ENCODE data around the gene TSPAN11. TPM values are rescaled to one million over a fixed set of nuclear protein-coding genes. Genes with fewer than 3 reads are reported as not detected.

TSPAN11 gene
- polyA plus RNA-seq, 2 of the 4 experiments (the other 2 are of a cell fraction), result 0.01 to 0.06 TPM

DNA sequence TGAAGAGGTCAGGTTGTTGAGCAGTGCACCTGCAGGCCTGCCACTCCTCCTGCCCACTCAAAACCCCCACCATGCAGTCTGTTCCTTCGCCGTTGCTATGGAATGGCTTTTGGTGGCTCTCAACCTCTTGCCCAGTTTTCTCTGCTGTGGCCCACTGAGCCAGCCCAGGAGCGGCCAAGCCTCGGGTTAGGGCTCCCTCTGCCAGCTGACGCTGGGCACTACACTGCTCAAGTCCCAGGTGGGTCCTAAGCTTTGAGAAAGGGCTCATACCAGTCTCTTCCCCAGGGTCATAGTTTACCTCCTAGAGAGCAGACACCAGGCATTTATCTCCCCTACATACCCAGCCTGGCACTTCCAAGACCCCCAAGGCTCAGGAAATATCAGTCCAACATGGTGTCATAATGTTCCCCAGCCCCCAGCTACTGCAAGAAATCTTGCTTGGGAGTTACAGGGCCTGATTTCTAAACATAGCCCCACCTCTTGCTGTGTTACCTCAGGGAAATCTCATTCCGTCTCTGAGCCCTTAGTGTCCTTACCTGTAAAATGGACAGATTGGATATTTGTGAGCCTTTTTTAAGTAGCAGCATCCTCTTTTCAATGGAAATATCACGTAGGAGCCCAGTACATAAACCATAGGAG, 59.4 kb downstream of the TSPAN11 start:
- TF ChIP-seq, protein P1, sequence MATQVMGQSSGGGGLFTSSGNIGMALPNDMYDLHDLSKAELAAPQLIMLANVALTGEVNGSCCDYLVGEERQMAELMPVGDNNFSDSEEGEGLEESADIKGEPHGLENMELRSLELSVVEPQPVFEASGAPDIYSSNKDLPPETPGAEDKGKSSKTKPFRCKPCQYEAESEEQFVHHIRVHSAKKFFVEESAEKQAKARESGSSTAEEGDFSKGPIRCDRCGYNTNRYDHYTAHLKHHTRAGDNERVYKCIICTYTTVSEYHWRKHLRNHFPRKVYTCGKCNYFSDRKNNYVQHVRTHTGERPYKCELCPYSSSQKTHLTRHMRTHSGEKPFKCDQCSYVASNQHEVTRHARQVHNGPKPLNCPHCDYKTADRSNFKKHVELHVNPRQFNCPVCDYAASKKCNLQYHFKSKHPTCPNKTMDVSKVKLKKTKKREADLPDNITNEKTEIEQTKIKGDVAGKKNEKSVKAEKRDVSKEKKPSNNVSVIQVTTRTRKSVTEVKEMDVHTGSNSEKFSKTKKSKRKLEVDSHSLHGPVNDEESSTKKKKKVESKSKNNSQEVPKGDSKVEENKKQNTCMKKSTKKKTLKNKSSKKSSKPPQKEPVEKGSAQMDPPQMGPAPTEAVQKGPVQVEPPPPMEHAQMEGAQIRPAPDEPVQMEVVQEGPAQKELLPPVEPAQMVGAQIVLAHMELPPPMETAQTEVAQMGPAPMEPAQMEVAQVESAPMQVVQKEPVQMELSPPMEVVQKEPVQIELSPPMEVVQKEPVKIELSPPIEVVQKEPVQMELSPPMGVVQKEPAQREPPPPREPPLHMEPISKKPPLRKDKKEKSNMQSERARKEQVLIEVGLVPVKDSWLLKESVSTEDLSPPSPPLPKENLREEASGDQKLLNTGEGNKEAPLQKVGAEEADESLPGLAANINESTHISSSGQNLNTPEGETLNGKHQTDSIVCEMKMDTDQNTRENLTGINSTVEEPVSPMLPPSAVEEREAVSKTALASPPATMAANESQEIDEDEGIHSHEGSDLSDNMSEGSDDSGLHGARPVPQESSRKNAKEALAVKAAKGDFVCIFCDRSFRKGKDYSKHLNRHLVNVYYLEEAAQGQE (IDR thresholded peaks at IDR 0.05), result no peak
- TF ChIP-seq SMC3 (IDR thresholded peaks at IDR 0.05) (peak; percentile 76), RAD21 (conservative IDR thresholded peaks at IDR 0.05 in 1 of 2, IDR thresholded peaks at IDR 0.05 in 1 of 2) (peak; percentile 72 to 78), KDM1A (IDR thresholded peaks at IDR 0.05; ENCODE audit: low read depth) (no peak), HMGXB4 (CRISPR knock-in tag; IDR thresholded peaks at IDR 0.05; ENCODE audit: borderline replicate concordance) (no peak), GATA3 (IDR thresholded peaks at IDR 0.05; ENCODE audit: borderline replicate concordance) (no peak)
- TF ChIP-seq, protein P2, sequence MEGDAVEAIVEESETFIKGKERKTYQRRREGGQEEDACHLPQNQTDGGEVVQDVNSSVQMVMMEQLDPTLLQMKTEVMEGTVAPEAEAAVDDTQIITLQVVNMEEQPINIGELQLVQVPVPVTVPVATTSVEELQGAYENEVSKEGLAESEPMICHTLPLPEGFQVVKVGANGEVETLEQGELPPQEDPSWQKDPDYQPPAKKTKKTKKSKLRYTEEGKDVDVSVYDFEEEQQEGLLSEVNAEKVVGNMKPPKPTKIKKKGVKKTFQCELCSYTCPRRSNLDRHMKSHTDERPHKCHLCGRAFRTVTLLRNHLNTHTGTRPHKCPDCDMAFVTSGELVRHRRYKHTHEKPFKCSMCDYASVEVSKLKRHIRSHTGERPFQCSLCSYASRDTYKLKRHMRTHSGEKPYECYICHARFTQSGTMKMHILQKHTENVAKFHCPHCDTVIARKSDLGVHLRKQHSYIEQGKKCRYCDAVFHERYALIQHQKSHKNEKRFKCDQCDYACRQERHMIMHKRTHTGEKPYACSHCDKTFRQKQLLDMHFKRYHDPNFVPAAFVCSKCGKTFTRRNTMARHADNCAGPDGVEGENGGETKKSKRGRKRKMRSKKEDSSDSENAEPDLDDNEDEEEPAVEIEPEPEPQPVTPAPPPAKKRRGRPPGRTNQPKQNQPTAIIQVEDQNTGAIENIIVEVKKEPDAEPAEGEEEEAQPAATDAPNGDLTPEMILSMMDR (IDR thresholded peaks at IDR 0.05), result peak; percentile 67
- Histone ChIP-seq H3K4me2 (no peak overlapping the region), H3K9me3 (no peaks in the 10 kb centered on the region), H3K27ac (no peak overlapping the region), H3K4me3 (no peak overlapping the region), H3K4me1 (no peaks in the 10 kb centered on the region)
- ChIA-PET CTCF (interaction anchor here (0.6 to 14.2 kb wide), 28 partner anchors 9 to 1910 kb away, joined by 3 to 120 read pairs (median 4); no protein-coding TSS in a partner anchor), POLR2A (no interaction called here)
- WGBS (ENCODE audit: missing lambda C conversion rate), result 14% methylated on average over 7 of the region's 7 CpGs
- ATAC-seq (peak; percentile 82 to 93), FAIRE-seq (no peak), DNase-seq (ENCODE audit: low read depth in 1 of 2, low spot score in 1 of 2) (peak; percentile 55 to 73)

GRCh38 chr12:30988086-30988485, 61.5 kb downstream of the TSPAN11 start:
- no peak for DNase-seq (ENCODE audit: low read depth in 1 of 2, low spot score in 1 of 2)
- Histone ChIP-seq H3K27ac (no peak overlapping the region), H3K9me3 (no peaks in the 10 kb centered on the region), H3K4me2 (no peak overlapping the region), H3K4me3 (no peak overlapping the region), H3K4me1 (no peaks in the 10 kb centered on the region)
- no peak for FAIRE-seq
- TF ChIP-seq ESRRA (IDR thresholded peaks at IDR 0.05; ENCODE audit: borderline replicate concordance, low read length), result no peak
- no peak for TF ChIP-seq USF2 (IDR thresholded peaks at IDR 0.05)
- no peak for TF ChIP-seq MYC (IDR thresholded peaks at IDR 0.05; ENCODE audit: borderline replicate concordance, low read length)
- no peak for TF ChIP-seq BHLHE40 (IDR thresholded peaks at IDR 0.05; ENCODE audit: low read depth, low read length)
- TF ChIP-seq HOXB5 (CRISPR knock-in tag; IDR thresholded peaks at IDR 0.05), result no peak
- TF ChIP-seq TFCP2L1 (CRISPR knock-in tag; IDR thresholded peaks at IDR 0.05), result no peak
- no peak for TF ChIP-seq NPAS2 (CRISPR knock-in tag; IDR thresholded peaks at IDR 0.05; ENCODE audit: borderline replicate concordance)
- TF ChIP-seq SREBF2 (IDR thresholded peaks at IDR 0.05), result no peak
- TF ChIP-seq JUNB (IDR thresholded peaks at IDR 0.05), result no peak
- no peak for TF ChIP-seq PHF8 (IDR thresholded peaks at IDR 0.05; ENCODE audit: borderline replicate concordance, low read depth)
- TF ChIP-seq EP300 (IDR thresholded peaks at IDR 0.05), result no peak
- no peak for TF ChIP-seq SMC3 (IDR thresholded peaks at IDR 0.05)
- no peak for TF ChIP-seq ZFP36 (IDR thresholded peaks at IDR 0.05; ENCODE audit: borderline replicate concordance, partially characterized antibody)
- TF ChIP-seq MAFK (IDR thresholded peaks at IDR 0.05; ENCODE audit: partially characterized antibody), result no peak
- no peak for TF ChIP-seq FOSL2 (IDR thresholded peaks at IDR 0.05)
- TF ChIP-seq FOSL2 (CRISPR knock-in tag; IDR thresholded peaks at IDR 0.05), result no peak
- no peak for TF ChIP-seq FOXS1 (CRISPR knock-in tag; IDR thresholded peaks at IDR 0.05)
- TF ChIP-seq, protein P3, sequence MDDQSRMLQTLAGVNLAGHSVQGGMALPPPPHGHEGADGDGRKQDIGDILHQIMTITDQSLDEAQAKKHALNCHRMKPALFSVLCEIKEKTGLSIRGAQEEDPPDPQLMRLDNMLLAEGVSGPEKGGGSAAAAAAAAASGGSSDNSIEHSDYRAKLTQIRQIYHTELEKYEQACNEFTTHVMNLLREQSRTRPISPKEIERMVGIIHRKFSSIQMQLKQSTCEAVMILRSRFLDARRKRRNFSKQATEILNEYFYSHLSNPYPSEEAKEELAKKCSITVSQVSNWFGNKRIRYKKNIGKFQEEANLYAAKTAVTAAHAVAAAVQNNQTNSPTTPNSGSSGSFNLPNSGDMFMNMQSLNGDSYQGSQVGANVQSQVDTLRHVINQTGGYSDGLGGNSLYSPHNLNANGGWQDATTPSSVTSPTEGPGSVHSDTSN (IDR thresholded peaks at IDR 0.05), result no peak
- ChIA-PET POLR2A (no interaction called here), CTCF (interaction anchor here (0.9 to 14.2 kb wide), 3 partner anchors 136 to 141 kb away, joined by 5 to 120 read pairs (median 65); no protein-coding TSS in a partner anchor)
- WGBS (ENCODE audit: missing lambda C conversion rate), result 81% methylated on average over 9 of the region's 9 CpGs
- ATAC-seq, result no peak

All from A549 (cell line).